OCI-LY7 (cell line): ENCODE results near the gene CPNE2. TPM values are rescaled to one million over a fixed set of nuclear protein-coding genes. Genes with fewer than 3 reads are reported as not detected.

Experiments
- BruUV-seq: library from RNA; stranded (reverse); fragments of 400-500 nt; replicated peaks from 2 replicates; lab custom pipeline; 2021; lab: Mats Ljungman, UMichigan
- CTCF ChIA-PET: fragments of 300-600 bp; sonication (Branson Sonifier 250); formaldehyde crosslinking; loops from one replicate; lab custom pipeline; 2022; ENCODE audit warnings: antibody characterized with exemption; ENCODE audit not compliant: unreplicated experiment; lab: Charles Lee
- POLR2A ChIA-PET: fragments of 300-600 bp; sonication (Branson Sonifier 250); formaldehyde crosslinking; loops from one replicate; lab custom pipeline; 2022; ENCODE audit warnings: antibody characterized with exemption; lab: Charles Lee
- DNase-seq: peaks from one replicate; pipeline ENCODE4 v3.0.0-alpha.2; 2015; ENCODE audit warnings: low spot score
- H2AFZ ChIP-seq: fragments of 200-600 bp; sonication (generic), shearing (Covaris generic); 2 replicates; pipeline ENCODE4 v1.6.1; 2014; ENCODE audit warnings: mild to moderate bottlenecking, antibody characterized with exemption, low read length, moderate library complexity
- H3K27ac ChIP-seq: fragments of 200-600 bp; sonication (generic); 2 replicates; pipeline ENCODE4 v1.5.1; 2014; ENCODE audit warnings: mixed run types, low read depth, mild to moderate bottlenecking, moderate library complexity, low read length, inconsistent platforms; ENCODE audit not compliant: poor library complexity, severe bottlenecking
- H3K36me3 ChIP-seq: fragments of 200-600 bp; sonication (generic); 2 replicates; pipeline ENCODE4 v1.6.1; 2014; ENCODE audit warnings: mild to moderate bottlenecking, antibody characterized with exemption, low read length, moderate library complexity, mixed read lengths; ENCODE audit not compliant: insufficient read depth
- H3K4me1 ChIP-seq: fragments of 200-600 bp; sonication (generic); 2 replicates; pipeline ENCODE4 v1.5.1; 2014; ENCODE audit warnings: mild to moderate bottlenecking, low read length; ENCODE audit not compliant: insufficient read depth, poor library complexity, severe bottlenecking
- H3K4me2 ChIP-seq: fragments of 200-600 bp; sonication (generic); 2 replicates; pipeline ENCODE4 v1.6.1; 2014; ENCODE audit warnings: mild to moderate bottlenecking, low read length
- H3K4me3 ChIP-seq: fragments of 200-600 bp; sonication (generic); 2 replicates; pipeline ENCODE4 v1.5.1; 2014; ENCODE audit warnings: mild to moderate bottlenecking, low read depth, low read length; ENCODE audit not compliant: poor library complexity, severe bottlenecking
- H3K79me2 ChIP-seq: fragments of 200-600 bp; sonication (generic); 2 replicates; pipeline ENCODE4 v1.6.1; 2016; ENCODE audit warnings: low read depth, mild to moderate bottlenecking, low read length, moderate library complexity, mixed read lengths; ENCODE audit not compliant: insufficient read depth
- H3K9me2 ChIP-seq: fragments of 200-600 bp; sonication (generic); 2 replicates; pipeline ENCODE4 v1.6.1; 2016; ENCODE audit warnings: mild to moderate bottlenecking, low read length, mixed read lengths; ENCODE audit not compliant: insufficient read depth
- H3K9me3 ChIP-seq: fragments of 200-600 bp; sonication (generic); 2 replicates; pipeline ENCODE4 v1.6.1; 2014; ENCODE audit warnings: mild to moderate bottlenecking, mixed run types, low read length, mixed read lengths
- H4K20me1 ChIP-seq: fragments of 200-600 bp; sonication (generic); 2 replicates; pipeline ENCODE4 v1.6.1; 2014; ENCODE audit warnings: mild to moderate bottlenecking, antibody characterized with exemption, low read length, moderate library complexity, mixed read lengths; ENCODE audit not compliant: insufficient read depth
- CTCF ChIP-seq: fragments of 200-600 bp; sonication (generic); conservative IDR thresholded peaks from 2 replicates; pipeline ENCODE4 v1.5.1; 2014; ENCODE audit warnings: mild to moderate bottlenecking, antibody characterized with exemption, low read length, moderate library complexity, mixed read lengths
- EZH2phosphoT487 ChIP-seq: fragments of 200-600 bp; sonication (generic); IDR thresholded peaks from 2 replicates; pipeline ENCODE4 v1.6.1; 2018; ENCODE audit warnings: low read depth, borderline replicate concordance, mild to moderate bottlenecking, mixed run types, antibody characterized with exemption, low read length, moderate library complexity, mixed read lengths
- intact Hi-C: fragments of 100-400 bp; cut with micrococcal nuclease; formaldehyde crosslinking; loops from one replicate; pipeline ENCODE4 v1.10.0; 2022; ENCODE audit not compliant: unreplicated experiment
- total RNA-seq, 2 experiments: library from RNA; depleted of rRNA in 1 of 2; stranded (reverse); fragments of >200 nt in 1 of 2; shearing (Covaris generic) in 1 of 2; gene quantifications; 2 replicates each; pipeline ENCODE4 v1.2.3, GENCODE V29; 2014 to 2022

CPNE2 gene
- total RNA-seq, 2 experiments from 2014 or later: 14.4 to 44.7 TPM

- no peaks in the 10 kb centered on the region for H3K79me2 ChIP-seq
- H3K4me1 ChIP-seq: peaks cover 65% of the 10 kb centered on the region
- ChIA-PET CTCF (interaction anchor here (0.5 kb wide), 1 partner anchor 28 kb away, joined by 7 read pairs; no protein-coding TSS in a partner anchor), POLR2A (interaction anchor here (0.6 kb wide), 1 partner anchor 1508 kb away, joined by 5 read pairs; no protein-coding TSS in a partner anchor)
- no peak overlapping the region for H2AFZ ChIP-seq
- DNase-seq: no peak
- no peaks in the 10 kb centered on the region for H3K36me3 ChIP-seq
- no TSS peak for BruUV-seq
- no peak overlapping the region for H3K27ac ChIP-seq
- H3K9me2 ChIP-seq: no peaks in the 10 kb centered on the region
- H4K20me1 ChIP-seq: no peaks in the 10 kb centered on the region
- no peak overlapping the region for H3K4me2 ChIP-seq
- intact Hi-C loops: no loop called here
- no peak overlapping the region for H3K4me3 ChIP-seq
- TF ChIP-seq CTCF (no peak), EZH2phosphoT487 (no peak)
- H3K9me3 ChIP-seq: no peaks in the 10 kb centered on the region
Measured at GRCh38 chr16:57137566-57138273, 45.3 kb downstream of the CPNE2 start.

GRCh38 chr16:57138281-57138935, 46.0 kb downstream of the CPNE2 start:
- no peaks in the 10 kb centered on the region for H3K9me3 ChIP-seq
- peaks cover 66% of the 10 kb centered on the region for H3K4me1 ChIP-seq
- intact Hi-C loops: no loop called here
- ChIA-PET POLR2A (no interaction called here), CTCF (interaction anchor here (0.5 kb wide), 1 partner anchor 29 kb away, joined by 7 read pairs; no protein-coding TSS in a partner anchor)
- no peak for DNase-seq
- H3K9me2 ChIP-seq: no peaks in the 10 kb centered on the region
- no peaks in the 10 kb centered on the region for H4K20me1 ChIP-seq
- H3K36me3 ChIP-seq: no peaks in the 10 kb centered on the region
- H3K27ac ChIP-seq: no peak overlapping the region
- BruUV-seq: no TSS peak
- H2AFZ ChIP-seq: no peak overlapping the region
- no peaks in the 10 kb centered on the region for H3K79me2 ChIP-seq
- H3K4me3 ChIP-seq: no peak overlapping the region
- TF ChIP-seq CTCF (no peak), EZH2phosphoT487 (no peak)
- no peak overlapping the region for H3K4me2 ChIP-seq
